Neural progenitor cell (in vitro differentiated cells): ENCODE measurements around the gene PMVK.

Experiments used
- CTCF ChIP-seq: fragments of 200-600 bp; sonication (generic); IDR thresholded peaks from 2 replicates; pipeline ENCODE4 v1.5.1; 2017; ENCODE audit warnings: antibody characterized with exemption, mild to moderate bottlenecking
- EZH2 ChIP-seq: fragments of 200-600 bp; sonication (generic); IDR thresholded peaks from 2 replicates; pipeline ENCODE4 v1.6.1; 2017; ENCODE audit warnings: antibody characterized with exemption, mild to moderate bottlenecking, moderate library complexity

GRCh38 chr1:154899041-154899440 is 37.5 kb downstream of the PMVK start:
- TF ChIP-seq EZH2 (no peak), CTCF (no peak)
